ENCODE measurements around the gene CCNG1. TPM values are rescaled to one million over a fixed set of nuclear protein-coding genes. Genes with fewer than 3 reads are reported as not detected.

The CCNG1 gene
- total and polyA plus RNA-seq, 9 of the 15 experiments (the other 6 are each of a cell fraction or from before 2014, with no cell fraction given): 121 to 293 (median 245) TPM

DNA sequence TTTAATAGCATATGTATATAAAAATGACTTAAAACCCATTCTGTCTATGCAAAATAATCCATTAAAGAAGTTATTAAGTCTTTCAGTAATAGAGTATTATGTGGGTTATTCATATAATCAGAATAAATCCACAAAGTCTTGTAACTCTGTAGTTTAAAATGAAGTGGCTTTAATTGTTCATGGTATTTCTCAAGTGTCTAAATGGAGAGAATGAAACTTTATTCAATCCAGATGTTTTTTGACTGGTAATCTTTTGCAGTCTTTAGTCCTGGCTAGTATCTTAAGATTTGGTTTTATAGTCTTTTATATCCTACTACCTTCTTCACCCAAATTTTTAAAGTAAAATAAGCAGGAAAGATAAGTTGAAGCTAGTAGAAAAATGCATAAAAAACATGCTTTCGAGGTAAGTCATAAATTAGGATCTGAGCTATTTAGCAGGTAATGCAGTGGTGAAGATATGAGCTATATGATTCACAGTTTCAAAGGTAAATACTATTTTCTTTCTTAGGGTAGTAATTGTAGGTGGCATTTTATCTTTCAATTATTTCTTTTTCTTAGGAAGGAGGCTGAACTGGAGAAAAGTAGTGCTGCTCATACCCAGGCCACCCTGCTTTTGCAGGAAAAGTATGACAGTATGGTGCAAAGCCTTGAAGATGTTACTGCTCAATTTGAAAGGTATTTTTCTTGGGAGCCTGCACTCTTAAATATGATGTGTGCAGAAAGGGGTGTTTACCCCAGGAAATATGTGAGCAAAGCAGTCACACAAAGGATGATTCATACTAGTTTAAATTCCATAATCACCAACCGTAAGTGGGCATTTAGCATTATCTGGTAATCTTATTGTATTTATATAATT lies 41.0 kb downstream of the CCNG1 start:
- Histone ChIP-seq H3K36me3 (ENCODE audit: control insufficient read depth, insufficient read depth, low read length) (peaks cover 91% of the 10 kb centered on the region), H3K9ac (ENCODE audit: insufficient read depth in 1 of 2, low read depth in 2 of 2, low read length in 2 of 2) (no peak overlapping the region), H3K9me3 (replicated peaks; ENCODE audit: control insufficient read depth, insufficient read depth, low read depth, low read length) (no peaks in the 10 kb centered on the region), H2AFZ (ENCODE audit: low read depth, low read length) (no peak overlapping the region), H3K4me2 (ENCODE audit: insufficient read depth, low read length) (no peak overlapping the region), H3K79me2 (ENCODE audit: control insufficient read depth, insufficient read depth, low read length) (no peaks in the 10 kb centered on the region), H3K27me3 (ENCODE audit: control insufficient read depth in 2 of 2, insufficient read depth in 2 of 2, low read length in 2 of 2) (no peaks in the 10 kb centered on the region), H3K27ac (ENCODE audit: extremely low read depth, low read depth, low read length) (no peak overlapping the region), H3K9me1 (ENCODE audit: control insufficient read depth, insufficient read depth, low read length) (no peaks in the 10 kb centered on the region), H3K4me1 (replicated peaks in 1 of 2; ENCODE audit: control insufficient read depth in 2 of 2, insufficient read depth in 2 of 2, low read length in 2 of 2) (no peaks in the 10 kb centered on the region), H3K4me3 (no peak overlapping the region), H4K20me1 (replicated peaks; ENCODE audit: control insufficient read depth, insufficient read depth, low read length) (no peaks in the 10 kb centered on the region)
- BruUV-seq (replicated peaks): no TSS peak
- WGBS (ENCODE audit: insufficient coverage, low coverage, missing lambda C conversion rate): 90% methylated on average over 2 of the region's 2 CpGs
- DNase-seq (ENCODE audit: extremely low read depth in 1 of 4, low spot score in 3 of 4) (no peak), FAIRE-seq (no peak), ATAC-seq (no peak)
- ChIA-PET CTCF (ENCODE audit: low intra/inter-chr PET ratio) (no interaction called here), POLR2A (interaction anchor here (1.2 to 1.6 kb wide), 2 partner anchors 10 to 17 kb away, joined by 3 to 6 read pairs; no protein-coding TSS in a partner anchor)
- in situ Hi-C loops (cut with MboI): no loop called here
- no peak for TF ChIP-seq PML (IDR thresholded peaks at IDR 0.05; ENCODE audit: low read length)
- TF ChIP-seq, protein P1, sequence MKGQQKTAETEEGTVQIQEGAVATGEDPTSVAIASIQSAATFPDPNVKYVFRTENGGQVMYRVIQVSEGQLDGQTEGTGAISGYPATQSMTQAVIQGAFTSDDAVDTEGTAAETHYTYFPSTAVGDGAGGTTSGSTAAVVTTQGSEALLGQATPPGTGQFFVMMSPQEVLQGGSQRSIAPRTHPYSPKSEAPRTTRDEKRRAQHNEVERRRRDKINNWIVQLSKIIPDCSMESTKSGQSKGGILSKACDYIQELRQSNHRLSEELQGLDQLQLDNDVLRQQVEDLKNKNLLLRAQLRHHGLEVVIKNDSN (CRISPR knock-in tag; IDR thresholded peaks at IDR 0.05): no peak
- no peak for TF ChIP-seq MCM3 (IDR thresholded peaks at IDR 0.05)
- intact Hi-C loops (cut with micrococcal nuclease): no loop called here

DNA sequence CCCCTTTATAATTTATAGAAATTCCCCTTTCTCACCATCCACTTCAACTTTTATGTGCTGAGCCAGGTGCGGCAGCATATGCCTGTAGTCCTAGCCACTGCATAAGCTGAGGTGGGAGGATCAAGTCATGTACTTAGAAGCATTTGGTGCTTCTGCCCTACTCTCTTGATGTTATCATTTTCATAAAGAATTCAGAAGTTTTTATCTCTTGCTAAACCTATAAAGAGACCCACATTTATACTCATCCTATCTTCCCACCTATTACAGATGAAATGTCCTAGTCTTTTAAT lies 41.5 kb downstream of the CCNG1 start:
- no peak for DNase-seq (ENCODE audit: extremely low read depth in 1 of 4, low spot score in 3 of 4)
- BruUV-seq (replicated peaks): no TSS peak
- Histone ChIP-seq H3K9ac (ENCODE audit: insufficient read depth in 1 of 2, low read depth in 2 of 2, low read length in 2 of 2) (no peak overlapping the region), H3K4me3 (no peak overlapping the region), H3K36me3 (ENCODE audit: control insufficient read depth, insufficient read depth, low read length) (peaks cover 92% of the 10 kb centered on the region), H2AFZ (ENCODE audit: low read depth, low read length) (no peak overlapping the region), H3K27ac (ENCODE audit: extremely low read depth, low read depth, low read length) (no peak overlapping the region), H3K4me2 (ENCODE audit: insufficient read depth, low read length) (no peak overlapping the region), H3K4me1 (replicated peaks in 1 of 2; ENCODE audit: control insufficient read depth in 2 of 2, insufficient read depth in 2 of 2, low read length in 2 of 2) (no peaks in the 10 kb centered on the region), H4K20me1 (replicated peaks; ENCODE audit: control insufficient read depth, insufficient read depth, low read length) (no peaks in the 10 kb centered on the region), H3K9me3 (replicated peaks; ENCODE audit: control insufficient read depth, insufficient read depth, low read depth, low read length) (no peaks in the 10 kb centered on the region), H3K79me2 (ENCODE audit: control insufficient read depth, insufficient read depth, low read length) (no peaks in the 10 kb centered on the region), H3K9me1 (ENCODE audit: control insufficient read depth, insufficient read depth, low read length) (no peaks in the 10 kb centered on the region), H3K27me3 (ENCODE audit: control insufficient read depth in 2 of 2, insufficient read depth in 2 of 2, low read length in 2 of 2) (no peaks in the 10 kb centered on the region)
- no peak for ATAC-seq
- no peak for FAIRE-seq
- ChIA-PET CTCF (ENCODE audit: low intra/inter-chr PET ratio) (no interaction called here), POLR2A (interaction anchor here (0.9 to 1.2 kb wide), 2 partner anchors 10 to 17 kb away, joined by 3 to 4 read pairs; no protein-coding TSS in a partner anchor)
- TF ChIP-seq EWSR1 (IDR thresholded peaks at IDR 0.05; ENCODE audit: borderline replicate concordance, low read depth, partially characterized antibody) (no peak), PCBP2 (IDR thresholded peaks at IDR 0.05; ENCODE audit: low read depth, low read length, poor library complexity, severe bottlenecking) (no peak), TCF7L2 (IDR thresholded peaks at IDR 0.05; ENCODE audit: low read depth, low read length) (no peak), TAF7 (tag; IDR thresholded peaks at IDR 0.05) (no peak)
- TF ChIP-seq, protein P2, sequence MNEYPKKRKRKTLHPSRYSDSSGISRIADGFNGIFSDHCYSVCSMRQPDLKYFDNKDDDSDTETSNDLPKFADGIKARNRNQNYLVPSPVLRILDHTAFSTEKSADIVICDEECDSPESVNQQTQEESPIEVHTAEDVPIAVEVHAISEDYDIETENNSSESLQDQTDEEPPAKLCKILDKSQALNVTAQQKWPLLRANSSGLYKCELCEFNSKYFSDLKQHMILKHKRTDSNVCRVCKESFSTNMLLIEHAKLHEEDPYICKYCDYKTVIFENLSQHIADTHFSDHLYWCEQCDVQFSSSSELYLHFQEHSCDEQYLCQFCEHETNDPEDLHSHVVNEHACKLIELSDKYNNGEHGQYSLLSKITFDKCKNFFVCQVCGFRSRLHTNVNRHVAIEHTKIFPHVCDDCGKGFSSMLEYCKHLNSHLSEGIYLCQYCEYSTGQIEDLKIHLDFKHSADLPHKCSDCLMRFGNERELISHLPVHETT (CRISPR knock-in tag; conservative IDR thresholded peaks at IDR 0.05 in 1 of 2, IDR thresholded peaks at IDR 0.05 in 1 of 2): no peak
- TF ChIP-seq, protein P3, sequence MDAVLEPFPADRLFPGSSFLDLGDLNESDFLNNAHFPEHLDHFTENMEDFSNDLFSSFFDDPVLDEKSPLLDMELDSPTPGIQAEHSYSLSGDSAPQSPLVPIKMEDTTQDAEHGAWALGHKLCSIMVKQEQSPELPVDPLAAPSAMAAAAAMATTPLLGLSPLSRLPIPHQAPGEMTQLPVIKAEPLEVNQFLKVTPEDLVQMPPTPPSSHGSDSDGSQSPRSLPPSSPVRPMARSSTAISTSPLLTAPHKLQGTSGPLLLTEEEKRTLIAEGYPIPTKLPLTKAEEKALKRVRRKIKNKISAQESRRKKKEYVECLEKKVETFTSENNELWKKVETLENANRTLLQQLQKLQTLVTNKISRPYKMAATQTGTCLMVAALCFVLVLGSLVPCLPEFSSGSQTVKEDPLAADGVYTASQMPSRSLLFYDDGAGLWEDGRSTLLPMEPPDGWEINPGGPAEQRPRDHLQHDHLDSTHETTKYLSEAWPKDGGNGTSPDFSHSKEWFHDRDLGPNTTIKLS (IDR thresholded peaks at IDR 0.05; ENCODE audit: borderline replicate concordance, low read depth): no peak
- in situ Hi-C loops (cut with MboI) (no loop called here), intact Hi-C loops (cut with micrococcal nuclease) (no loop called here)
- WGBS (ENCODE audit: insufficient coverage, low coverage, missing lambda C conversion rate): 100% methylated on average over 1 of the region's 1 CpG
